Measurements from ENCODE around the gene FARP1.

The FARP1 gene

GRCh38 chr13:98413796-98414195 lies 270.9 kb downstream of the FARP1 start:
- no peak for TF ChIP-seq CTCF (IDR thresholded peaks at IDR 0.05; ENCODE audit: control extremely low read depth, extremely low read depth, low read depth, missing control alignments)
- DNase-seq (ENCODE audit: extremely low spot score): no peak
- ChIA-PET CTCF (interaction anchor here (0.9 kb wide), 1 partner anchor 239 kb away, joined by 3 read pairs; no protein-coding TSS in a partner anchor), POLR2A (no interaction called here)

- POLR2A ChIA-PET: no interaction called here
- no peak for DNase-seq (ENCODE audit: extremely low spot score)
- CTCF ChIA-PET: no interaction called here
- no peak for TF ChIP-seq CTCF (IDR thresholded peaks at IDR 0.05; ENCODE audit: control extremely low read depth, extremely low read depth, low read depth, missing control alignments)
Observed at GRCh38 chr13:98415326-98416070, 272.6 kb downstream of the FARP1 start.

GRCh38 chr13:98416408-98416807 lies 273.5 kb downstream of the FARP1 start:
- DNase-seq (ENCODE audit: extremely low spot score): no peak
- ChIA-PET CTCF (interaction anchor here (2.1 to 3.2 kb wide), 2 partner anchors 13 to 29 kb away, joined by 4 to 11 read pairs; no protein-coding TSS in a partner anchor), POLR2A (no interaction called here)
- no peak for TF ChIP-seq CTCF (IDR thresholded peaks at IDR 0.05; ENCODE audit: control extremely low read depth, extremely low read depth, low read depth, missing control alignments)

- ChIA-PET POLR2A (no interaction called here), CTCF (interaction anchor here (3.2 kb wide), 1 partner anchor 25 kb away, joined by 11 read pairs; no protein-coding TSS in a partner anchor)
- no peak for TF ChIP-seq CTCF (IDR thresholded peaks at IDR 0.05; ENCODE audit: control extremely low read depth, extremely low read depth, low read depth, missing control alignments)
- DNase-seq (ENCODE audit: extremely low spot score): no peak
Observed at GRCh38 chr13:98419786-98420553, 277.1 kb downstream of the FARP1 start.

- POLR2A ChIA-PET: no interaction called here
- no peak for DNase-seq (ENCODE audit: extremely low spot score)
- no peak for TF ChIP-seq CTCF (IDR thresholded peaks at IDR 0.05; ENCODE audit: control extremely low read depth, extremely low read depth, low read depth, missing control alignments)
- CTCF ChIA-PET: interaction anchor here (2.2 kb wide), 1 partner anchor 25 kb away, joined by 8 read pairs; no protein-coding TSS in a partner anchor
Observed at GRCh38 chr13:98420554-98421175, 277.8 kb downstream of the FARP1 start.

- ChIA-PET CTCF (interaction anchor here (2.2 kb wide), 1 partner anchor 23 kb away, joined by 8 read pairs; no protein-coding TSS in a partner anchor), POLR2A (no interaction called here)
- no peak for TF ChIP-seq CTCF (IDR thresholded peaks at IDR 0.05; ENCODE audit: control extremely low read depth, extremely low read depth, low read depth, missing control alignments)
- DNase-seq (ENCODE audit: extremely low spot score): no peak
Observed at GRCh38 chr13:98422046-98422445, 279.2 kb downstream of the FARP1 start.
